NCI-H345 (cell line): Measurements from ENCODE around the gene LTBP1.
"Not testable (repeated sequence)": the region's sequence is repeated elsewhere in the genome, so short reads cannot be mapped to it uniquely, and the experiment has no call there.

Experiments
- DNase-seq: peaks from one replicate; lab custom pipeline; 2025; lab: John Stamatoyannopoulos, UW

The LTBP1 gene

GRCh38 chr2:33225350-33225749, 278.6 kb downstream of the LTBP1 start:
- no peak for DNase-seq

- no peak for DNase-seq
These were observed 279.8 kb downstream of the LTBP1 start for GRCh38 chr2:33226546-33226945.

DNA sequence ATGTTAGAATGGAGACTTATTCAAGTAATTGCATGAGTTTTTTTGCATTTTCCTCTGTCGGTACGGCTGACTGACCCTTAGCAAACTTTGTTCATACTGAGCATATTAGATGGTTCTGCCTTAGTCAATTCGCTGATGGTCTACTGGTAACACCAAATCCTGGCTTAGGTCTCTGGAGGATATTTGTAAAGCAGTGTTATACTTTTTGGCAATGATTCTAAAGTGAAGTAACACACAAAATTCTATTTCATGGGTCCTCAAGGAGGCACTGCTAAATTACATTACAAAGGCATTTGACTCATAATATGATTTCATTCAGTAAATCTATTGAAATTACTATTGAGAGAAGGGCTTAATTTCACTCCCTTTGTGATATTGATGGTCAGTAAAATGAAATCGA, 282.9 kb downstream of the LTBP1 start:
- no peak for DNase-seq

- DNase-seq = no peak
These were observed 283.4 kb downstream of the LTBP1 start for GRCh38 chr2:33230195-33230594.

GRCh38 chr2:33230842-33231241, 284.1 kb downstream of the LTBP1 start:
- DNase-seq = no peak

DNA sequence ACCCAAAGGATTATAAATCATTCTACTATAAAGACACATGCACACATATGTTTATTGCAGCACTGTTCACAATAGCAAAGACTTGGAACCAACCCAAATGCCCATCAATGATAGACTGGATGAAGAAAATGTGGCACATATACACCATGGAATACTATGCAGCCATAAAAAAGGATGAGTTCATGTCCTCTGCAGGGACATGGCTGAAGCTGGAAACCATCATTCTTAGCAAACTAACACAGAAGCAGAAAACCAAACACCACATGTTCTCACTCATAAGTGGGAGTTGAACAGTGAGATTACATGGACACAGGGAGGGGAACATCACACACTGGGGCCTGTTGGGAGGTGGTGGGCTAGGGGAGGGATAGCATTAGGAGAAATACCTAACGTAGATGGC, 288.8 kb downstream of the LTBP1 start:
- not testable (repeated sequence) for DNase-seq

DNA sequence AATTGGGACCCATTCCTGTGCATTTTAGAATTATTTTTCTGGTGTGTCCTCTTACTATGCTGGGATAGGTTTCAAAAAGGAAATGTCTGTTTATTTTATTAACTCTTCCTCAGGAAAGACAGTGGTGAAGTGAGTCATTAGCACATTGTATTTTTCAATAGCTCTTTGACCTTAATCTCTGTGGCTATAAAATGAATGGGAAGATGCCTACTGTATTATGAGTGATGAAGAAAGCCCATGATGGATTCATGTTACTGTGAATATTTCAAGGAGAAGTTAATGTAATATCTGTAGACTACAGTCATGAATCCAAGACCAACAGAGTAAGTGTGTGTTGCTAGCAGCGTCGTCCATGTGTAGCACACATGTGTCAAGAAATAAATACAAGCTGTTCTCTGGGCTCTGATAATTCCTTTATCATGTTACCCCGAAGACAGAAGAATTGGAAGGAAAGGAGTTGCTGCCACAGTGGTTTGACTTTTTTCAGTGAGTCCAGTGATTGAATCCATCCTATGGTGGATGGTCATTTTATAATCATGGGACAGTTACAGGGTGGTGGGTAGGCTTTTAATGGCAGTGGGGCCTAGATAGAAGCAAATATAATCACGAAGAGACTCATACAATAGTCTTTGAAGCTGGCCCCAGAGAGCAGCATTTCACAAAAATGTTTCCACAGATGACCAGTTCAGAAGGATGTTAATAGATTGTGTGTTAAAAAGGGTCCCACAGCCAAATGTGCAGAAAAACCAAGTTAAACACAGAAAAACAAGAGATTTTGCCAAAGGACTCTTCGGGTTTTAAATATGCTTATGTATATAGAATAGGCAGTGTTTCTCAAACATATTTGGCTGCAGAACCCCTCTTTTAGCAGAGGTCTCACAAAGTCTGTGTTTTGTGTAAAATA, 290.0 kb downstream of the LTBP1 start:
- DNase-seq = no peak

DNA sequence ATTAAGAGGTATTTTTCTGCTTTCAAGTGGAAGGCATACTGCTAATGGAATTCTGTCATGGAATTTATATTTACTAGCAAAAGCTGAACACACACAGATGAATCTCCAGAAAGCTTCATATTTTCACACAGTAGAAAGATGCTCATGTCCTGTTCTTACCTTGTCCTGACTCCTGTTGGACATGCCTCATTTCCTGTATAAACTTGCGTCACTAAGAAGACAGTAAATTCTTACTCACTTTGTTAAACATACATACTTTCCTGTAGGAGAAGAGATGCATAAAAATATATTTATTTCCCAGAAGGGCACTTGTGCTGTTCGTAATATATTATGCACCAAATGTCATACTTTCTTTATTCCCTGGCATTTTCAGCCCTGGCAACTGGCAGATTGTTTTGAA, 291.4 kb downstream of the LTBP1 start:
- no peak for DNase-seq

DNA sequence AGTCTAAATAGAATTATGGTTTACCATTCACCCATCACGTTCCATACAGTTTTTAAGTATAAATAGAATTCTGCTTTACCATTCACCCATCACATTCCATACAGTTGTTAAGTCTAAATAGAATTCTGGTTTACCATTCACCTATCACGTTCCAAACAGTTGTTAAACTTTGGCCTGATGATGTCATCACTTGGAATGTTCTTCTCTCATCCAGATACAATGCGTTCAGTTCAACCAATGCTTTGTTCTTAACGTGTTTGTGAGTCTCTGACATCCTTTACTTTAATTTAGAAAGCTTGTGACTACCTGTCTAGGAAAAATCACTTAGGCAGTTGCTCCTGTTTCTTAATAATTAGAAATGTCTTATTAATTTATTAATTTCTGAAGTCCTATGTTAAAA, 293.4 kb downstream of the LTBP1 start:
- no peak for DNase-seq

DNA sequence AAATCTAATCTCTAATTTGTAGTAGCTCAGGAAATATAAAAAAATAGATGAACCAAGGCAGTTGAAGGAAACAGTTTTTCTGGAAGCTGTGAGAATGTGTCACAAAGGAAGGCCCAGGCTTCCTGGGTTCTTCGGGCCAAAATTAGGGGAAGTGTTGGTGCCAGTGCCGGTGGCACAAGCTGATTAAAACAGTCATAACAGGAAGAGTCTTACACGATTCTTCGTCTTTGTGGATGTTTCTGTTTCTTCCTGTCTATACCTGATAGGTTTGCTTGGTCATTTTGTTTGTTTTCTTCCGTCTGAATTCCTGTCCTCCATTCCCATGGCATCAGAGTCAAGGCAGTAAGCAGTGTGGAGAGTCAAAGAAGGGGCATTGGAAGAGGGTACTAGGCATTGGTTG, 294.3 kb downstream of the LTBP1 start:
- no peak for DNase-seq

- DNase-seq = no peak
These were observed 294.8 kb downstream of the LTBP1 start for GRCh38 chr2:33241581-33241980.

- DNase-seq = no peak
These were observed 296.1 kb downstream of the LTBP1 start for GRCh38 chr2:33242845-33243244.

DNA sequence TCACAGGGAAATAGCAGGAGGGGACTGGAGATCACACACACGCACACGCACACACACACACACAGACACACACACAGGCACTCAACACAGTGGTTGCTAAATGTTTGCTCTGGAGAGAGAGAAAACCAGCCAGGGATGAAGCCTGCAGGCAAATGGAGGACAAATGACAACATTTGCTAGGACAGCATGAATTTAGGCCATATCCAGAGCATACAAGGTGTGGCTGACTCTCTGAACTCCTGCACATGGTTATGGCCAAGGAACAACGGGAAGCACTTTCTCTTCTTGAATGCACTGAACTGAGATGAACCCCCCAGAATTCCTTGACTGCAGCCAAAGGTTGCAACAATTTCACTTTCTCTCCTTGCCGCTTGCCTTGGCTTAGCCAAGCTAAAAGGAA, 299.7 kb downstream of the LTBP1 start:
- no peak for DNase-seq

DNA sequence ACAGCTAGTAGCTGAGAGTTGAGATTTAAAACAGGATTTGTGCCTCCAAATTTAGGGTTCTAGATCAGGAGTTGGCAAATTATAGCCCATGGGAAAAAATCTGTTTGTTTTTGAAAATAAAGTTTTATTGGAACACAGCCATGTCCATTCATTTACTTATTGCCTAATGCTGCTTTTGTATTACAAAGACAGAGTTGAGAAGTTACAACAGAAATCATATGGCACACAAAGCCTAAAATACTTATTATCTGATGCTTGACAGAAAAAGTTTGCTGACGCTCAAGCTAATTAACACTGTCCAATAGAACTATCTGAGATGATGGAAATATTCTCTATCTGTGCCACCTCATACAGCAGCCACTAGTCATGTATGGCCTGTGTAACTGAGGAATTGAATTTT, 300.6 kb downstream of the LTBP1 start:
- DNase-seq = no peak

GRCh38 chr2:33250417-33251029, 303.8 kb downstream of the LTBP1 start:
- DNase-seq = no peak

GRCh38 chr2:33256162-33256755, 309.5 kb downstream of the LTBP1 start:
- DNase-seq = no peak

- DNase-seq = no peak
These were observed 311.6 kb downstream of the LTBP1 start for GRCh38 chr2:33258387-33258786.

DNA sequence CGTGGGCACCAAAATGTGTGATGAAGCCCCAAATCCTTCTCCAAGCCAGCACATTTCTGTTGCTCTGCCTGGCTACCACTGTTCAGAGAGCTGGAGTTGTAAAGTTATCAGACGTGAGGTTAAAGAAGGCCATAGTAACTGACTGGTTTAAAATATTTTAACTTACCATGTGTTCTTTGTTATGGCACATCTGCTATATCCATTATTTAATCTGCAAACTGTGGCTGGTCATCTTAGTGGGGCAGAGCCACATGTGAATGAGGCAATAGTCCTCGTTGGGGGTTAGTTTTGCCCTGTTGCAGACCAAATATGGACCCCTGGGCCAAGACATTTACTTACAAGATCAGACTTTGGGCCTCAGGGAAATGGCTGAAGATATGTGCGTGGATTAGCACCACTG, 315.3 kb downstream of the LTBP1 start:
- DNase-seq = no peak

DNA sequence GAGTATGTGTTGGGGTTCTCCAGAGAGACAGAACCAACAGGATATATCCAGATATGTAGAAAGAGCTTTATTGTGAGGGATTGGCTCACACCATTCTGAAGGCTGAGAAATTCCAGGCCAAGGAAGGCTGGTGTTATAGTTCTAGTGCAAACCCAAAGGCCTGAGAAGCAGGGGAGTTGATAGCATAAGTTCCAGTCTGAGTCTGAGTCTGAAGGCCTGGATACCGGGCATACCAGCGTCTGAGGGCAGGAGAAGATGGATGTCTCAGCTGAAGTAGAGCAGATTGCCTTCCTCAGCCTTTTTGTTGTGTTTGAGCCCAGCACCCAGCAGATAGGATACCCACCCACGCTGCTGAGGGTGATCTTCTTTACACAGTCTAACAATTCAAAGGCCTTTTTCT, 318.0 kb downstream of the LTBP1 start:
- no peak for DNase-seq

- no peak for DNase-seq
These were observed 319.0 kb downstream of the LTBP1 start for GRCh38 chr2:33265584-33266338.

DNA sequence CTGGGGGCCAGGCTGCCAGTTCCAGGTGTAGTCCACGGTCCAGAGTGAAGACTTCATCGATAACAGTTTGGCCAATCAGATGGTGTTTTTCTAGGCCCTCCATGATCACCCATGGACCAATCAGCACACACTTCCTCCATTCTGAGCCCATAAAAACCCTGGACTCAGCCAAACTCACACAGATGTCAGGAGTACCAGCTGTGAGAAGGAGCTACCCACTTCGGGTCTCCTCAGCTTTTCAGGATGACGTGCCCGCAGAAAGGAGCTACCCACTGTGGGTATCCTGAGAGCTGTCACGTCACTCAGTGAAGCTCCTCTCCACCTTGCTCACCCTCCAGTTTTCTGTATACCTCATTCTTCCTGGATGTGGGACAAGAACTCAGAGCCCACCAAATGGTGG, 319.7 kb downstream of the LTBP1 start:
- DNase-seq = no peak

DNA sequence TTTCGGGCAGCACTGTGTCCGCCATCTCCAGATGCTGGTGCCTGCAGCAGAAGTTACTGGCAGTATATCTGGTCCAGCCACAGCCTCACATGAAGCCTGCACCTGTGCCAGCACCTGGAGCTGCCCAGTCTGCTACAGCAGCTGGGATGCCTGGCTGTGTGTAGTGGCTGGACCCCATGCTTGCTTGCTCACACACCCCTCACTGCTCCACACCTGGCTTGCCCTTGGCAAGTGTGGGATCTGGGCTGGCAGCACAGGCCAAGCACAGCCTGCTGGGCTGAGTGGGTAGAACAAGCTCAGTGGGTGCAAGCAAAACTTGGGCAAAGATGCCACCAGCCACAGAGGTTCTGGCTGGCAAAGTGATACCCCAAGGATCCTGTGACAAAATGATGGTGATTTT, 320.3 kb downstream of the LTBP1 start:
- DNase-seq = no peak

- DNase-seq = no peak
These were observed 321.0 kb downstream of the LTBP1 start for GRCh38 chr2:33267756-33268155.
